ENCODE results near the gene AP1S1. TPM values are rescaled to one million over a fixed set of nuclear protein-coding genes. Genes with fewer than 3 reads are reported as not detected.

The AP1S1 gene
- total and polyA plus RNA-seq, 2 of the 13 experiments (the other 11 are each of a cell fraction or from before 2014, with no cell fraction given) = 57.5 to 68.1 TPM

- TF ChIP-seq TMF1 (CRISPR knock-in tag; IDR thresholded peaks at IDR 0.05; ENCODE audit: low read depth) (peak; percentile 75), RFXAP (CRISPR knock-in tag; IDR thresholded peaks at IDR 0.05; ENCODE audit: borderline replicate concordance) (no peak; the same call in 1 of the 2 replicates), GATAD2A (CRISPR knock-in tag; IDR thresholded peaks at IDR 0.05) (peak; percentile 72), SMARCE1 (IDR thresholded peaks at IDR 0.05; ENCODE audit: borderline replicate concordance) (no peak), CC2D1A (CRISPR knock-in tag; IDR thresholded peaks at IDR 0.05) (no peak), ZNF766 (CRISPR knock-in tag; IDR thresholded peaks at IDR 0.05; ENCODE audit: borderline replicate concordance) (no peak), KDM4B (CRISPR knock-in tag; IDR thresholded peaks at IDR 0.05) (no peak), NFYB (CRISPR knock-in tag; IDR thresholded peaks at IDR 0.05) (peak; percentile 37; the same call in 1 of the 2 replicates), NFIC (IDR thresholded peaks at IDR 0.05; ENCODE audit: low read length) (peak; percentile 88), ZEB1 (IDR thresholded peaks at IDR 0.05; ENCODE audit: insufficient replicate concordance, low read depth) (peak; percentile 59), POLR2G (IDR thresholded peaks at IDR 0.05; ENCODE audit: low read depth, low read length) (peak; percentile 100), ZBTB33 (CRISPR knock-in tag; IDR thresholded peaks at IDR 0.05) (peak; percentile 62; the same call in 1 of the 2 replicates), ZNF691 (CRISPR knock-in tag; IDR thresholded peaks at IDR 0.05; ENCODE audit: borderline replicate concordance, low read depth) (peak; percentile 71; the same call in 1 of the 2 replicates), SRSF9 (IDR thresholded peaks at IDR 0.05; ENCODE audit: borderline replicate concordance, insufficient read depth, low read depth, low read length, poor library complexity, severe bottlenecking) (no peak), MATR3 (CRISPR knock-in tag; IDR thresholded peaks at IDR 0.05) (no peak), TARDBP (CRISPR knock-in tag; IDR thresholded peaks at IDR 0.05) (peak; percentile 92), HDAC6 (IDR thresholded peaks at IDR 0.05; ENCODE audit: low read depth, low read length) (no peak), PATZ1 (CRISPR knock-in tag; IDR thresholded peaks at IDR 0.05) (peak; percentile 96), NONO (IDR thresholded peaks at IDR 0.05) (no peak), NONO (CRISPR knock-in tag; conservative IDR thresholded peaks at IDR 0.05) (peak; percentile 96), THAP11 (CRISPR knock-in tag; IDR thresholded peaks at IDR 0.05) (peak; percentile 75), JUNB (CRISPR knock-in tag; IDR thresholded peaks at IDR 0.05; ENCODE audit: borderline replicate concordance) (peak; percentile 35; the same call in 1 of the 2 replicates)
Observed at GRCh38 chr7:101126651-101127459, 27.4 kb upstream of the AP1S1 start, which contains the start of gene SERPINE1 (continued).

Measured in HepG2 (cell line).